KMS-11 (cell line): ENCODE data around the gene ITGA2.

Experiments used
- H2AFZ ChIP-seq: fragments of 200-600 bp; sonication (generic); 2 replicates; pipeline ENCODE4 v1.6.1; 2016; ENCODE audit warnings: antibody characterized with exemption, mixed run types, low read depth
- H3K27ac ChIP-seq: fragments of 200-600 bp; sonication (generic); 2 replicates; pipeline ENCODE4 v1.6.1; 2016; ENCODE audit warnings: mild to moderate bottlenecking, mixed run types
- H3K27me3 ChIP-seq: fragments of 200-600 bp; sonication (generic); 2 replicates; pipeline ENCODE4 v1.6.1; 2017; ENCODE audit warnings: mild to moderate bottlenecking, low read depth, mixed run types, moderate library complexity; ENCODE audit not compliant: insufficient read depth
- H3K36me3 ChIP-seq: fragments of 200-600 bp; sonication (generic); 2 replicates; pipeline ENCODE4 v1.6.1; 2017; ENCODE audit warnings: mild to moderate bottlenecking, mixed run types; ENCODE audit not compliant: insufficient read depth
- H3K4me1 ChIP-seq: fragments of 200-600 bp; sonication (generic); 2 replicates; pipeline ENCODE4 v1.6.1; 2016; ENCODE audit warnings: mild to moderate bottlenecking, low read depth, mixed run types; ENCODE audit not compliant: poor library complexity, severe bottlenecking
- H3K4me2 ChIP-seq: fragments of 200-600 bp; sonication (generic); 2 replicates; pipeline ENCODE4 v1.7.0; 2016; ENCODE audit warnings: mild to moderate bottlenecking, mixed run types
- H3K4me3 ChIP-seq: fragments of 200-600 bp; sonication (generic); IDR thresholded peaks from 2 replicates; pipeline ENCODE4 v1.6.1; 2017; ENCODE audit warnings: low read depth, low read length, mixed read lengths; ENCODE audit not compliant: insufficient read depth
- H3K79me2 ChIP-seq: fragments of 200-600 bp; sonication (generic); 2 replicates; pipeline ENCODE4 v1.6.1; 2016; ENCODE audit warnings: low read depth, mixed run types; ENCODE audit not compliant: insufficient read depth
- H3K9ac ChIP-seq: fragments of 200-600 bp; sonication (generic); 2 replicates; pipeline ENCODE4 v1.6.1; 2016; ENCODE audit warnings: mild to moderate bottlenecking, mixed run types
- H4K20me1 ChIP-seq: fragments of 200-600 bp; sonication (generic); 2 replicates; pipeline ENCODE4 v1.6.1; 2016; ENCODE audit warnings: mild to moderate bottlenecking, mixed run types; ENCODE audit not compliant: insufficient read depth
- CTCF ChIP-seq: fragments of 200-600 bp; sonication (generic); conservative IDR thresholded peaks from 2 replicates; pipeline ENCODE4 v1.6.1; 2017; ENCODE audit warnings: low read depth, mild to moderate bottlenecking, antibody characterized with exemption, low read length, moderate library complexity, mixed read lengths

ITGA2 gene

GRCh38 chr5:53030893-53031292, 41.7 kb downstream of the ITGA2 start:
- Histone ChIP-seq H3K4me3 (no peak overlapping the region), H3K27ac (no peak overlapping the region), H3K36me3 (no peaks in the 10 kb centered on the region), H2AFZ (no peak overlapping the region), H3K9ac (no peak overlapping the region), H3K79me2 (no peaks in the 10 kb centered on the region), H3K4me2 (no peak overlapping the region), H3K4me1 (no peaks in the 10 kb centered on the region), H3K27me3 (no peaks in the 10 kb centered on the region), H4K20me1 (no peaks in the 10 kb centered on the region)
- TF ChIP-seq CTCF = no peak

GRCh38 chr5:53031695-53032096, 42.5 kb downstream of the ITGA2 start:
- Histone ChIP-seq H3K4me3 (no peak overlapping the region), H3K27me3 (no peaks in the 10 kb centered on the region), H3K27ac (no peak overlapping the region), H3K9ac (no peak overlapping the region), H3K4me1 (no peaks in the 10 kb centered on the region), H3K79me2 (no peaks in the 10 kb centered on the region), H3K36me3 (no peaks in the 10 kb centered on the region), H4K20me1 (no peaks in the 10 kb centered on the region), H3K4me2 (no peak overlapping the region), H2AFZ (no peak overlapping the region)
- no peak for TF ChIP-seq CTCF

GRCh38 chr5:53032188-53032587, 43.0 kb downstream of the ITGA2 start:
- Histone ChIP-seq H3K36me3 (no peaks in the 10 kb centered on the region), H3K79me2 (no peaks in the 10 kb centered on the region), H3K4me2 (no peak overlapping the region), H3K9ac (no peak overlapping the region), H3K4me1 (no peaks in the 10 kb centered on the region), H3K27ac (no peak overlapping the region), H2AFZ (no peak overlapping the region), H4K20me1 (no peaks in the 10 kb centered on the region), H3K27me3 (no peaks in the 10 kb centered on the region), H3K4me3 (no peak overlapping the region)
- TF ChIP-seq CTCF = no peak

- H3K9ac ChIP-seq = no peak overlapping the region
- H3K27me3 ChIP-seq = no peaks in the 10 kb centered on the region
- H3K4me3 ChIP-seq = no peak overlapping the region
- H3K79me2 ChIP-seq = no peaks in the 10 kb centered on the region
- TF ChIP-seq CTCF = no peak
- H3K4me1 ChIP-seq = no peaks in the 10 kb centered on the region
- H3K27ac ChIP-seq = no peak overlapping the region
- H3K4me2 ChIP-seq = no peak overlapping the region
- H3K36me3 ChIP-seq = no peaks in the 10 kb centered on the region
- H2AFZ ChIP-seq = no peak overlapping the region
- no peaks in the 10 kb centered on the region for H4K20me1 ChIP-seq
Observed at GRCh38 chr5:53034832-53035231, 45.7 kb downstream of the ITGA2 start.

- Histone ChIP-seq H3K9ac (no peak overlapping the region), H3K36me3 (no peaks in the 10 kb centered on the region), H3K27me3 (no peaks in the 10 kb centered on the region), H3K4me1 (peaks cover 11% of the 10 kb centered on the region), H3K27ac (no peak overlapping the region), H2AFZ (no peak overlapping the region), H3K4me2 (no peak overlapping the region), H3K79me2 (no peaks in the 10 kb centered on the region), H3K4me3 (no peak overlapping the region), H4K20me1 (no peaks in the 10 kb centered on the region)
- TF ChIP-seq CTCF = no peak; the same call in 1 of the 2 replicates
Observed at GRCh38 chr5:53035868-53036381, 46.8 kb downstream of the ITGA2 start.
